ENCODE results near the gene WIPF2. TPM values are rescaled to one million over a fixed set of nuclear protein-coding genes. Genes with fewer than 3 reads are reported as not detected.

Gene WIPF2
- total and polyA plus RNA-seq, 2 experiments from 2014 or later: 9.2 TPM

GRCh38 chr17:40218006-40218739 lies 931 bp upstream of the WIPF2 start:
- Histone ChIP-seq H3K9me2 (ENCODE audit: insufficient read depth) (no peaks in the 10 kb centered on the region), H2AFZ (peak overlapping the region; percentile 26; the same call in 1 of the 2 replicates), H3K27ac (ENCODE audit: low read depth) (peak overlapping the region; percentile 94), H3K36me3 (ENCODE audit: insufficient read depth) (no peaks in the 10 kb centered on the region), H3F3A (replicated peaks; ENCODE audit: low read depth) (peaks cover 8% of the 10 kb centered on the region; the same call in 1 of the 2 replicates), H3K4me3 (peak overlapping the region; percentile 66), H3K4me1 (ENCODE audit: insufficient read depth) (0 out of 2 replicates have a peak, but pooled peaks cover 3% of the 10 kb centered on the region), H3K4me2 (peak overlapping the region; percentile 86), H3K79me2 (replicated peaks; ENCODE audit: insufficient read depth) (peaks cover 25% of the 10 kb centered on the region), H4K20me1 (replicated peaks; ENCODE audit: insufficient read depth) (no peaks in the 10 kb centered on the region), H3K27me3 (ENCODE audit: insufficient read depth) (no peaks in the 10 kb centered on the region)
- Mint-ChIP-seq H3K4me1 (peaks cover 13% of the 10 kb centered on the region; the same call in 2 of the 3 replicates), H3K27ac (peak overlapping the region; percentile 98), H3K27me3 (ENCODE audit: insufficient read depth, low read depth, poor library complexity) (peaks cover 7% of the 10 kb centered on the region), H3K9me3 (no peaks in the 10 kb centered on the region), H3K36me3 (ENCODE audit: low read depth) (no peaks in the 10 kb centered on the region; the same call in 2 of the 3 replicates), H3K4me3 (peak overlapping the region; percentile 84)
- no peak for DNase-seq (ENCODE audit: low spot score)
- ATAC-seq: no peak
- TF ChIP-seq CREB1 (CRISPR knock-in tag; IDR thresholded peaks at IDR 0.05; ENCODE audit: low read depth) (no peak), REST (IDR thresholded peaks at IDR 0.05; ENCODE audit: unreplicated experiment) (no peak), CTCF (conservative IDR thresholded peaks at IDR 0.05; ENCODE audit: low read depth in 2 of 2) (no peak), POLR2AphosphoS5 (IDR thresholded peaks at IDR 0.05; ENCODE audit: low read depth) (no peak), ZNF331 (CRISPR knock-in tag; IDR thresholded peaks at IDR 0.05; ENCODE audit: low read depth) (no peak), NANOG (IDR thresholded peaks at IDR 0.05; ENCODE audit: borderline replicate concordance) (no peak), ETS1 (IDR thresholded peaks at IDR 0.05) (no peak)
